GM23338 (cell line): ENCODE data around the gene STK39. TPM values are rescaled to one million over a fixed set of nuclear protein-coding genes. Genes with fewer than 3 reads are reported as not detected.

Experiments
- ATAC-seq: fragments of 200-7000 bp; cut with Tn5 transposase; 3 replicates; pipeline ENCODE4 v1.9.1; 2020
- DNase-seq: peaks from one replicate; pipeline ENCODE4 v3.0.0-alpha.2; 2015; ENCODE audit warnings: low spot score
- H2AFZ ChIP-seq: fragments of 200-600 bp; sonication (generic); 2 replicates; pipeline ENCODE4 v1.8.0; 2016; ENCODE audit warnings: antibody characterized with exemption, mild to moderate bottlenecking, moderate library complexity
- H3F3A ChIP-seq: fragments of 200-600 bp; sonication (generic); replicated peaks from 2 replicates; pipeline ENCODE4 v1.8.0; 2017; ENCODE audit warnings: antibody characterized with exemption, mixed run types, low read depth
- H3K27ac ChIP-seq: fragments of 200-600 bp; sonication (generic); 2 replicates; pipeline ENCODE4 v1.6.1; 2016; ENCODE audit warnings: low read depth
- H3K27me3 ChIP-seq: fragments of 200-600 bp; sonication (generic); 2 replicates; pipeline ENCODE4 v1.8.0; 2016; ENCODE audit warnings: mild to moderate bottlenecking, mixed run types, moderate library complexity; ENCODE audit not compliant: insufficient read depth
- H3K36me3 ChIP-seq: fragments of 200-600 bp; sonication (generic); 2 replicates; pipeline ENCODE4 v1.8.0; 2016; ENCODE audit warnings: mild to moderate bottlenecking; ENCODE audit not compliant: insufficient read depth
- H3K4me1 ChIP-seq: fragments of 200-600 bp; sonication (generic); 2 replicates; pipeline ENCODE4 v1.8.0; 2016; ENCODE audit warnings: mild to moderate bottlenecking, moderate library complexity; ENCODE audit not compliant: insufficient read depth
- H3K4me2 ChIP-seq: fragments of 200-600 bp; sonication (generic); 2 replicates; pipeline ENCODE4 v1.7.1; 2017; ENCODE audit warnings: mixed run types
- H3K4me3 ChIP-seq: fragments of 200-600 bp; sonication (generic); 2 replicates; pipeline ENCODE4 v1.6.1; 2016; ENCODE audit warnings: mixed run types
- H3K79me2 ChIP-seq: fragments of 200-600 bp; sonication (generic); replicated peaks from 2 replicates; pipeline ENCODE4 v1.8.0; 2017; ENCODE audit warnings: mild to moderate bottlenecking; ENCODE audit not compliant: insufficient read depth
- H3K9me2 ChIP-seq: fragments of 200-600 bp; sonication (generic); 2 replicates; pipeline ENCODE4 v1.8.0; 2017; ENCODE audit not compliant: insufficient read depth
- H4K20me1 ChIP-seq: fragments of 200-600 bp; sonication (generic); replicated peaks from 2 replicates; pipeline ENCODE4 v1.8.0; 2017; ENCODE audit warnings: mild to moderate bottlenecking; ENCODE audit not compliant: insufficient read depth
- H3K27ac Mint-ChIP-seq: 2 replicates; pipeline ENCODE4 v1.8.0; 2020; ENCODE audit warnings: inconsistent platforms, mild to moderate bottlenecking, moderate library complexity, mixed read lengths
- H3K27me3 Mint-ChIP-seq: 3 replicates; pipeline ENCODE4 v1.8.0; 2022; ENCODE audit warnings: low read depth, mild to moderate bottlenecking, moderate library complexity, mixed read lengths, inconsistent platforms; ENCODE audit not compliant: insufficient read depth, poor library complexity
- H3K36me3 Mint-ChIP-seq: 3 replicates; pipeline ENCODE4 v1.8.0; 2021; ENCODE audit warnings: low read depth, mild to moderate bottlenecking, inconsistent platforms, moderate library complexity, mixed read lengths
- H3K4me1 Mint-ChIP-seq: 3 replicates; pipeline ENCODE4 v1.8.0; 2020; ENCODE audit warnings: mild to moderate bottlenecking, inconsistent platforms, mixed read lengths
- H3K4me3 Mint-ChIP-seq: 3 replicates; pipeline ENCODE4 v1.8.0; 2021; ENCODE audit warnings: moderate library complexity, mild to moderate bottlenecking, inconsistent platforms, mixed read lengths
- H3K9me3 Mint-ChIP-seq: 3 replicates; pipeline ENCODE4 v1.8.0; 2020; ENCODE audit warnings: moderate library complexity, mild to moderate bottlenecking, inconsistent platforms, mixed read lengths
- EZH2 ChIP-seq: fragments of 200-600 bp; sonication (generic); IDR thresholded peaks from one replicate; pipeline ENCODE4 v1.8.0; 2017; ENCODE audit warnings: antibody characterized with exemption, mild to moderate bottlenecking, low read depth; ENCODE audit not compliant: unreplicated experiment
- EZH2phosphoT487 ChIP-seq: fragments of 200-600 bp; sonication (generic); IDR thresholded peaks from one replicate; pipeline ENCODE4 v1.8.1; 2018; ENCODE audit warnings: antibody characterized with exemption; ENCODE audit not compliant: unreplicated experiment
- JUNB ChIP-seq: IDR thresholded peaks from one replicate; pipeline ENCODE4 v1.6.1; 2016; ENCODE audit warnings: antibody characterized with exemption; ENCODE audit not compliant: unreplicated experiment
- POLR2AphosphoS5 ChIP-seq: IDR thresholded peaks from 2 replicates; pipeline ENCODE4 v1.6.1; 2016; ENCODE audit warnings: antibody characterized with exemption, low read depth
- ZNF114 ChIP-seq: fragments of 250-450 bp; sonication (Bioruptor Pico); IDR thresholded peaks from 2 replicates; pipeline ENCODE4 v1.5.0; 2020; ENCODE audit warnings: mild to moderate bottlenecking, moderate library complexity
- polyA plus RNA-seq: library from polyadenylated mRNA; unstranded; fragments of >200 nt; fragmentation: Nextera tagmentation; extraction: Ambion mirVana; gene quantifications from 2 replicates; pipeline ENCODE4 v1.2.1, GENCODE V29; 2016
- total RNA-seq: library from RNA; depleted of rRNA; stranded (reverse); fragments of >200 nt; shearing (Covaris generic); gene quantifications from 2 replicates; pipeline ENCODE4 v1.2.3, GENCODE V29; 2014
- TF ChIP-seq, protein P1 (sequence below): IDR thresholded peaks from one replicate; pipeline ENCODE4 v1.6.1; 2018; ENCODE audit warnings: antibody characterized with exemption; ENCODE audit not compliant: unreplicated experiment
- TF ChIP-seq, protein P2 (sequence below): IDR thresholded peaks from 2 replicates; pipeline ENCODE4 v1.6.1; 2016; ENCODE audit warnings: antibody characterized with exemption
- TF ChIP-seq, protein P3 (sequence below): fragments of 250-450 bp; sonication (Bioruptor Pico); IDR thresholded peaks from 2 replicates; pipeline ENCODE4 v1.5.0; 2020; ENCODE audit warnings: mild to moderate bottlenecking, moderate library complexity
- TF ChIP-seq, protein P4 (sequence below), 2 experiments: fragments of 200-600 bp in 1 of 2; sonication (generic) in 1 of 2; conservative IDR thresholded peaks; 2 replicates each; pipeline versions ENCODE4 v1.5.1 to v1.6.1; 2016 to 2017; ENCODE audit warnings: antibody characterized with exemption in 2 of 2, low read depth in 2 of 2, mild to moderate bottlenecking in 2 of 2, moderate library complexity in 1 of 2

The STK39 gene
- total and polyA plus RNA-seq, 2 experiments from 2014 or later: 9.5 to 16.9 TPM

DNA sequence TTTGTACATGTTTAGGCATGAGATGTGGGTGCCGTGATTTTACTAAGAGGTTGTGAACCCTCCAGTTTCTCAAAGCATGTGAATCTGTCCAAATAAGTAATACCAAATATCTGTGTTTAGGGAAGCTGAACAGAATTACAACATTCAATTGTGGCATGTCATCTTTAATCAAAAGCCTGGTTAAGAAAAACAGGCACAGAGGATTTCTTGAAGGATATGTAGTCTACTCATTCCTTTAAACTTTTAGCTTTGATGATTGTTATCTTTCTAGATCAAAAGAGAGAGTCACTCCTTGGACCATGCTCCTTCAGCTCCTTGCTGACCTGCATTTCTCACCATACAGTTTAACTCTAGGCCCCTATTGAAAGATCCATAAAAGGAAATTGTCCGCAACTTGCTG is 296.8 kb downstream of the STK39 start:
- H3K9me3 Mint-ChIP-seq: no peaks in the 10 kb centered on the region
- TF ChIP-seq, protein P1, sequence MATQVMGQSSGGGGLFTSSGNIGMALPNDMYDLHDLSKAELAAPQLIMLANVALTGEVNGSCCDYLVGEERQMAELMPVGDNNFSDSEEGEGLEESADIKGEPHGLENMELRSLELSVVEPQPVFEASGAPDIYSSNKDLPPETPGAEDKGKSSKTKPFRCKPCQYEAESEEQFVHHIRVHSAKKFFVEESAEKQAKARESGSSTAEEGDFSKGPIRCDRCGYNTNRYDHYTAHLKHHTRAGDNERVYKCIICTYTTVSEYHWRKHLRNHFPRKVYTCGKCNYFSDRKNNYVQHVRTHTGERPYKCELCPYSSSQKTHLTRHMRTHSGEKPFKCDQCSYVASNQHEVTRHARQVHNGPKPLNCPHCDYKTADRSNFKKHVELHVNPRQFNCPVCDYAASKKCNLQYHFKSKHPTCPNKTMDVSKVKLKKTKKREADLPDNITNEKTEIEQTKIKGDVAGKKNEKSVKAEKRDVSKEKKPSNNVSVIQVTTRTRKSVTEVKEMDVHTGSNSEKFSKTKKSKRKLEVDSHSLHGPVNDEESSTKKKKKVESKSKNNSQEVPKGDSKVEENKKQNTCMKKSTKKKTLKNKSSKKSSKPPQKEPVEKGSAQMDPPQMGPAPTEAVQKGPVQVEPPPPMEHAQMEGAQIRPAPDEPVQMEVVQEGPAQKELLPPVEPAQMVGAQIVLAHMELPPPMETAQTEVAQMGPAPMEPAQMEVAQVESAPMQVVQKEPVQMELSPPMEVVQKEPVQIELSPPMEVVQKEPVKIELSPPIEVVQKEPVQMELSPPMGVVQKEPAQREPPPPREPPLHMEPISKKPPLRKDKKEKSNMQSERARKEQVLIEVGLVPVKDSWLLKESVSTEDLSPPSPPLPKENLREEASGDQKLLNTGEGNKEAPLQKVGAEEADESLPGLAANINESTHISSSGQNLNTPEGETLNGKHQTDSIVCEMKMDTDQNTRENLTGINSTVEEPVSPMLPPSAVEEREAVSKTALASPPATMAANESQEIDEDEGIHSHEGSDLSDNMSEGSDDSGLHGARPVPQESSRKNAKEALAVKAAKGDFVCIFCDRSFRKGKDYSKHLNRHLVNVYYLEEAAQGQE: no peak
- TF ChIP-seq ZNF114 (CRISPR knock-in tag) (no peak), EZH2 (no peak), POLR2AphosphoS5 (no peak), EZH2phosphoT487 (no peak), JUNB (no peak)
- TF ChIP-seq, protein P2, sequence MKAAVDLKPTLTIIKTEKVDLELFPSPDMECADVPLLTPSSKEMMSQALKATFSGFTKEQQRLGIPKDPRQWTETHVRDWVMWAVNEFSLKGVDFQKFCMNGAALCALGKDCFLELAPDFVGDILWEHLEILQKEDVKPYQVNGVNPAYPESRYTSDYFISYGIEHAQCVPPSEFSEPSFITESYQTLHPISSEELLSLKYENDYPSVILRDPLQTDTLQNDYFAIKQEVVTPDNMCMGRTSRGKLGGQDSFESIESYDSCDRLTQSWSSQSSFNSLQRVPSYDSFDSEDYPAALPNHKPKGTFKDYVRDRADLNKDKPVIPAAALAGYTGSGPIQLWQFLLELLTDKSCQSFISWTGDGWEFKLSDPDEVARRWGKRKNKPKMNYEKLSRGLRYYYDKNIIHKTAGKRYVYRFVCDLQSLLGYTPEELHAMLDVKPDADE: no peak
- TF ChIP-seq, protein P3, sequence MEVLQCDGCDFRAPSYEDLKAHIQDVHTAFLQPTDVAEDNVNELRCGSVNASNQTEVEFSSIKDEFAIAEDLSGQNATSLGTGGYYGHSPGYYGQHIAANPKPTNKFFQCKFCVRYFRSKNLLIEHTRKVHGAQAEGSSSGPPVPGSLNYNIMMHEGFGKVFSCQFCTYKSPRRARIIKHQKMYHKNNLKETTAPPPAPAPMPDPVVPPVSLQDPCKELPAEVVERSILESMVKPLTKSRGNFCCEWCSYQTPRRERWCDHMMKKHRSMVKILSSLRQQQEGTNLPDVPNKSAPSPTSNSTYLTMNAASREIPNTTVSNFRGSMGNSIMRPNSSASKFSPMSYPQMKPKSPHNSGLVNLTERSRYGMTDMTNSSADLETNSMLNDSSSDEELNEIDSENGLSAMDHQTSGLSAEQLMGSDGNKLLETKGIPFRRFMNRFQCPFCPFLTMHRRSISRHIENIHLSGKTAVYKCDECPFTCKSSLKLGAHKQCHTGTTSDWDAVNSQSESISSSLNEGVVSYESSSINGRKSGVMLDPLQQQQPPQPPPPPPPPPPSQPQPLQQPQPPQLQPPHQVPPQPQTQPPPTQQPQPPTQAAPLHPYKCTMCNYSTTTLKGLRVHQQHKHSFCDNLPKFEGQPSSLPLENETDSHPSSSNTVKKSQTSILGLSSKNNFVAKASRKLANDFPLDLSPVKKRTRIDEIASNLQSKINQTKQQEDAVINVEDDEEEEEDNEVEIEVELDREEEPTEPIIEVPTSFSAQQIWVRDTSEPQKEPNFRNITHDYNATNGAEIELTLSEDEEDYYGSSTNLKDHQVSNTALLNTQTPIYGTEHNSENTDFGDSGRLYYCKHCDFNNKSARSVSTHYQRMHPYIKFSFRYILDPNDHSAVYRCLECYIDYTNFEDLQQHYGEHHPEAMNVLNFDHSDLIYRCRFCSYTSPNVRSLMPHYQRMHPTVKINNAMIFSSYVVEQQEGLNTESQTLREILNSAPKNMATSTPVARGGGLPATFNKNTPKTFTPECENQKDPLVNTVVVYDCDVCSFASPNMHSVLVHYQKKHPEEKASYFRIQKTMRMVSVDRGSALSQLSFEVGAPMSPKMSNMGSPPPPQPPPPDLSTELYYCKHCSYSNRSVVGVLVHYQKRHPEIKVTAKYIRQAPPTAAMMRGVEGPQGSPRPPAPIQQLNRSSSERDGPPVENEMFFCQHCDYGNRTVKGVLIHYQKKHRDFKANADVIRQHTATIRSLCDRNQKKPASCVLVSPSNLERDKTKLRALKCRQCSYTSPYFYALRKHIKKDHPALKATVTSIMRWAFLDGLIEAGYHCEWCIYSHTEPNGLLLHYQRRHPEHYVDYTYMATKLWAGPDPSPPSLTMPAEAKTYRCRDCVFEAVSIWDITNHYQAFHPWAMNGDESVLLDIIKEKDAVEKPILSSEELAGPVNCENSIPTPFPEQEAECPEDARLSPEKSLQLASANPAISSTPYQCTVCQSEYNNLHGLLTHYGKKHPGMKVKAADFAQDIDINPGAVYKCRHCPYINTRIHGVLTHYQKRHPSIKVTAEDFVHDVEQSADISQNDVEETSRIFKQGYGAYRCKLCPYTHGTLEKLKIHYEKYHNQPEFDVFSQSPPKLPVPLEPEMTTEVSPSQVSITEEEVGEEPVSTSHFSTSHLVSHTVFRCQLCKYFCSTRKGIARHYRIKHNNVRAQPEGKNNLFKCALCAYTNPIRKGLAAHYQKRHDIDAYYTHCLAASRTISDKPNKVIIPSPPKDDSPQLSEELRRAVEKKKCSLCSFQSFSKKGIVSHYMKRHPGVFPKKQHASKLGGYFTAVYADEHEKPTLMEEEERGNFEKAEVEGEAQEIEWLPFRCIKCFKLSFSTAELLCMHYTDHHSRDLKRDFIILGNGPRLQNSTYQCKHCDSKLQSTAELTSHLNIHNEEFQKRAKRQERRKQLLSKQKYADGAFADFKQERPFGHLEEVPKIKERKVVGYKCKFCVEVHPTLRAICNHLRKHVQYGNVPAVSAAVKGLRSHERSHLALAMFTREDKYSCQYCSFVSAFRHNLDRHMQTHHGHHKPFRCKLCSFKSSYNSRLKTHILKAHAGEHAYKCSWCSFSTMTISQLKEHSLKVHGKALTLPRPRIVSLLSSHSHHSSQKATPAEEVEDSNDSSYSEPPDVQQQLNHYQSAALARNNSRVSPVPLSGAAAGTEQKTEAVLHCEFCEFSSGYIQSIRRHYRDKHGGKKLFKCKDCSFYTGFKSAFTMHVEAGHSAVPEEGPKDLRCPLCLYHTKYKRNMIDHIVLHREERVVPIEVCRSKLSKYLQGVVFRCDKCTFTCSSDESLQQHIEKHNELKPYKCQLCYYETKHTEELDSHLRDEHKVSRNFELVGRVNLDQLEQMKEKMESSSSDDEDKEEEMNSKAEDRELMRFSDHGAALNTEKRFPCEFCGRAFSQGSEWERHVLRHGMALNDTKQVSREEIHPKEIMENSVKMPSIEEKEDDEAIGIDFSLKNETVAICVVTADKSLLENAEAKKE (CRISPR knock-in tag): no peak
- TF ChIP-seq, protein P4, sequence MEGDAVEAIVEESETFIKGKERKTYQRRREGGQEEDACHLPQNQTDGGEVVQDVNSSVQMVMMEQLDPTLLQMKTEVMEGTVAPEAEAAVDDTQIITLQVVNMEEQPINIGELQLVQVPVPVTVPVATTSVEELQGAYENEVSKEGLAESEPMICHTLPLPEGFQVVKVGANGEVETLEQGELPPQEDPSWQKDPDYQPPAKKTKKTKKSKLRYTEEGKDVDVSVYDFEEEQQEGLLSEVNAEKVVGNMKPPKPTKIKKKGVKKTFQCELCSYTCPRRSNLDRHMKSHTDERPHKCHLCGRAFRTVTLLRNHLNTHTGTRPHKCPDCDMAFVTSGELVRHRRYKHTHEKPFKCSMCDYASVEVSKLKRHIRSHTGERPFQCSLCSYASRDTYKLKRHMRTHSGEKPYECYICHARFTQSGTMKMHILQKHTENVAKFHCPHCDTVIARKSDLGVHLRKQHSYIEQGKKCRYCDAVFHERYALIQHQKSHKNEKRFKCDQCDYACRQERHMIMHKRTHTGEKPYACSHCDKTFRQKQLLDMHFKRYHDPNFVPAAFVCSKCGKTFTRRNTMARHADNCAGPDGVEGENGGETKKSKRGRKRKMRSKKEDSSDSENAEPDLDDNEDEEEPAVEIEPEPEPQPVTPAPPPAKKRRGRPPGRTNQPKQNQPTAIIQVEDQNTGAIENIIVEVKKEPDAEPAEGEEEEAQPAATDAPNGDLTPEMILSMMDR (conservative IDR thresholded peaks at IDR 0.05; ENCODE audit: low read depth in 2 of 2): no peak
- no peaks in the 10 kb centered on the region for H4K20me1 ChIP-seq
- DNase-seq (no peak), ATAC-seq (no peak)
- H3K4me3 ChIP-seq: no peak overlapping the region
- H3K36me3 Mint-ChIP-seq: no peaks in the 10 kb centered on the region
- no peaks in the 10 kb centered on the region for H3K36me3 ChIP-seq
- peaks cover 10% of the 10 kb centered on the region for H3K4me1 Mint-ChIP-seq
- H3K27ac Mint-ChIP-seq: no peak overlapping the region
- no peak overlapping the region for H3K4me3 Mint-ChIP-seq
- peaks cover 10% of the 10 kb centered on the region for H3K4me1 ChIP-seq
- H3K27ac ChIP-seq: no peak overlapping the region
- no peak overlapping the region for H2AFZ ChIP-seq
- H3F3A ChIP-seq: no peaks in the 10 kb centered on the region
- H3K9me2 ChIP-seq: peaks cover 3% of the 10 kb centered on the region; the same call in 1 of the 2 replicates
- no peak overlapping the region for H3K4me2 ChIP-seq
- peaks cover 2% of the 10 kb centered on the region for H3K27me3 Mint-ChIP-seq
- no peaks in the 10 kb centered on the region for H3K79me2 ChIP-seq
- no peaks in the 10 kb centered on the region for H3K27me3 ChIP-seq
